Measurements from ENCODE around the gene IQCE. TPM values are rescaled to one million over a fixed set of nuclear protein-coding genes. Genes with fewer than 3 reads are reported as not detected.
"Not testable (repeated sequence)": the region's sequence is repeated elsewhere in the genome, so short reads cannot be mapped to it uniquely, and the experiment has no call there.

IQCE gene
- total RNA-seq, 2 donors from 2014 or later, result 28.5 to 30.5 TPM

DNA sequence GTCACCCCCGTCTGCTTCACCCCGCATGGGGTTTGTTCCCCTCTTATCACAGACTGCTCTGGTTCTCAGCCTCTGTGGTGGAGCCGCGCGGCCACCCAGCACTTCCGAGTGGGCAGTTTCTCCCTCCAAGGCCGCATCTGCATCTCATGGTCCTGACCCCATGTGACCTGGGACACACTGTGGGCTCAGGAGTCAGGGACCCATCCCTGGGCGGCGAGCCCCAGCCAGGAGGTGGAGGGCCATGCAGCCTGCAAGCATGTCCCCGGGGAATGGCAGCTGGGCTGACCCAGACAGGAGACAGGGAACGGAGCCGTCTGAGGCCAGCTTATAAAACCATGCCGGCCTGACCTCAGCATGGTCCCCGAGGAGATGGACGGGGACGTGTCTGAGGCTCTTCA, 47.8 kb downstream of the IQCE start:
- ATAC-seq (no peak), DNase-seq (no peak)
- intact Hi-C loops (cut with DNase I, micrococcal nuclease), result no loop called here

- intact Hi-C loops (cut with DNase I, micrococcal nuclease), result no loop called here
- ATAC-seq (peak; percentile 60), DNase-seq (peak in 1 of 2 donors; percentile 82)
These were observed 48.5 kb downstream of the IQCE start for GRCh38 chr7:2607122-2607922.

- no peak for DNase-seq
- intact Hi-C loops (cut with DNase I, micrococcal nuclease), result no loop called here
- no peak for ATAC-seq
These were observed 49.4 kb downstream of the IQCE start for GRCh38 chr7:2607923-2608904.

- DNase-seq (no peak), ATAC-seq (no peak)
- intact Hi-C loops (cut with DNase I, micrococcal nuclease), result no loop called here
These were observed 50.2 kb downstream of the IQCE start for GRCh38 chr7:2608921-2609411.

DNA sequence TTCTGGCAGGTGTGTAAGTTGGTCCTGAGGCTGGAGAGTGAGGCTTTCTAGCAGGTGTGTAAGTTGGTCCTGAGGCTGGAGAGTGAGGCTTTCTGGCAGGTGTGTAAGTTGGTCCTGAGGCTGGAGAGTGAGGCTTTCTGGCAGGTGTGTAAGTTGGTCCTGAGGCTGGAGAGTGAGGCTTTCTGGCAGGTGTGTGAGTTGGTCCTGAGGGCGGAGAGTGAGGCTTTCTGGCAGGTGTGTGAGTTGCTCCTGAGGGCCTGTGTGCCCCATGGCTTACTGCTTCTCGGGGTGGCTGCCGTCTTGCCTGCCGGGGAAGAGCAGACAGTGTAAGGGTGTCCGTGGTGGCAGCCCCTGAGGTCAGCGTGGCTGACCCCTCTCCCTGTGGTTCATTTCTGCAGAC, 50.9 kb downstream of the IQCE start:
- intact Hi-C loops (cut with DNase I, micrococcal nuclease); ATAC-seq; DNase-seq: not testable (repeated sequence)

DNA sequence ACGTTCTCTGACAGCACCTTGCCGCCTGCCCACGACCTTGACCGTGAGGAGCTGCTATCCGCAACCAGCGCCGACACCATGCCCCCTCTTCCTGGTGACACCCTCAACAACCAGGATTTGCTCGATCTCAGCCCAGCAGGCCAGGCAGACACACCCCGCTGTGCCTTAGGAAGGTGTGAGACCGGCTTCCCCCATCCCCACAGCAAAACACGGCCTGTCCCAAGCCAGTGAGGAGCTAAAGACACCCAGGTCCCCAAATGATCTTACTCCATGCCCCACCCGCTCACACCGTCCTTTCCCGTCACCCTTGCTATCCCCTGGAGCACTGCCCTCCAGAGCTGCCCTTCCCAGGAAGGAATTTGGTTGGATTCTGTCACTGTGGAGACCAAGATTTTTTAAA, 51.7 kb downstream of the IQCE start:
- ATAC-seq (no peak), DNase-seq (no peak)
- intact Hi-C loops (cut with DNase I, micrococcal nuclease), result no loop called here

GRCh38 chr7:2610898-2611297, 52.1 kb downstream of the IQCE start:
- ATAC-seq (peak; percentile 78), DNase-seq (peak in 1 of 2 donors; percentile 54)
- intact Hi-C loops (cut with DNase I, micrococcal nuclease), result no loop called here

DNA sequence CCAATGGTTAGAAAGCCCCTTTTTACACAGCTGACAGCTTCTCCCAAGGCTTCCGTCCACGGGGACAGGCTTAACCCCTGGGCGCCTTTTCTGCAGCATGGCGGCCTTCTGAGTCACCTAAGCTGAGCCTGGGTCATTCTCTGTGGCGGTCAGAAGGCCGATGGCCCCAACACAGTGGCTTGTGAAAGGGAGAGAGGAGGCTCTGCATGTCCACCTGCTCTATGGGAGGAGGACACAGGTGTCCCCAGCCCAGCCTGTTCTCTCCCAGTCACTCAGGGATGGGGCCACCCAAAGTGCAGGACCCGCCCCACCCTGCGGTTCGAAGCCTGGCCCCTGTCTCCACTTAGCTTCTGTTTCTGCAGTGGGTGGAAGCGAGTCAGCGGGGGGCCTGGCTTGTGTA, 52.6 kb downstream of the IQCE start:
- no peak for DNase-seq
- intact Hi-C loops (cut with DNase I, micrococcal nuclease), result no loop called here
- no peak for ATAC-seq

DNA sequence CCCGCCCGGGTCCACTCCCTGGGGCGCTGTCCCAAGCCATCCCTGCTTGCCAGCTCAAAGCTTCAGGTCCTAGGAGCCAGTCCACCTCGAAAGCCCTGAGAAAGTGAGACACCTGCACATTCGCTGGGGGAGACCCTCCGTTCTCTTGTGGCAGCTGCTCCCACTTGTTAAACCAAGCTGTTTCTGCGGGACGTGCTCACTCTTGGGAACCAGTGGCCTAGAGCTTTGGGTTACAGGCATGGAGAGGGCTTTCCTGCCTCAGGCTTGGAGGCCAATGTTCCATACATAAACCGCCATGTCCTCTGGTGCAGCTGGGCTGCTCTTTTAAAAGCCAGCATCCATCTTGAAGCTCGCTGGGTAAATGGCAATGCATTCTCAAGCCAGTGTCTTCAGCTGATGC, 53.1 kb downstream of the IQCE start:
- intact Hi-C loops (cut with DNase I, micrococcal nuclease), result no loop called here
- ATAC-seq (no peak), DNase-seq (no peak)

DNA sequence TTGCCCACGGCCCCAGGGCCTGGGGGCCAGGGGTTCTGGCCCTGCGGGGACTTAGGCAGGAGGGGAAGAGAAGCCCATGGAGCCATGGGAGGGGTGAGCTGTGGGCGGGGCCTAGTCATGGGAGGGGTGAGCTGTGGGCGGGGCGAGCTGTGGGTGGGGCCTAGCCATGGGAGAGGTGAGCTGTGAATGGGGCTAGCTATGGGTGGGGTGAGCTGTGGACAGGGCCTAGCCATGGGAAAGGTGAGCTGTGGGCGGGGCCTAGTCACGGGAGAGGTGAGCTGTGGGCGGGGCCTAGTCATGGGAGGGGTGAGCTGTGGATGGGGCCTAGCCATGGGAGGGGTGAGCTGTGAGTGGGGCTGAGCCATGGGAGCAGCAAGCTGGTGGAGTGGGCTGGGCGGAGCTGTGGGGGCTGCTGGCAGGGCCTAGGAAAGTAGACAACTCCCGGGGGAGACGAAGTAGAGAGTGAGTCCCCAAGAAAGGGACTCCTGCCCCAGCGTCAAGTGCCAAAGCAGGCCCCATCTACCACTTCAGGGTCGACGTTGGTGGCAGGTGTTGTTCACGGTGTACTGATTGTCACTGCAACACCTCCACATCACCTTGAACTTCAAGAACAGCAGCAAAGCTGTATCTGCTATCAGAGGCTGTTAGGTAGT, 53.8 kb downstream of the IQCE start:
- peak; percentile 46 for ATAC-seq
- intact Hi-C loops (cut with DNase I, micrococcal nuclease), result no loop called here
- DNase-seq, result no peak

DNA sequence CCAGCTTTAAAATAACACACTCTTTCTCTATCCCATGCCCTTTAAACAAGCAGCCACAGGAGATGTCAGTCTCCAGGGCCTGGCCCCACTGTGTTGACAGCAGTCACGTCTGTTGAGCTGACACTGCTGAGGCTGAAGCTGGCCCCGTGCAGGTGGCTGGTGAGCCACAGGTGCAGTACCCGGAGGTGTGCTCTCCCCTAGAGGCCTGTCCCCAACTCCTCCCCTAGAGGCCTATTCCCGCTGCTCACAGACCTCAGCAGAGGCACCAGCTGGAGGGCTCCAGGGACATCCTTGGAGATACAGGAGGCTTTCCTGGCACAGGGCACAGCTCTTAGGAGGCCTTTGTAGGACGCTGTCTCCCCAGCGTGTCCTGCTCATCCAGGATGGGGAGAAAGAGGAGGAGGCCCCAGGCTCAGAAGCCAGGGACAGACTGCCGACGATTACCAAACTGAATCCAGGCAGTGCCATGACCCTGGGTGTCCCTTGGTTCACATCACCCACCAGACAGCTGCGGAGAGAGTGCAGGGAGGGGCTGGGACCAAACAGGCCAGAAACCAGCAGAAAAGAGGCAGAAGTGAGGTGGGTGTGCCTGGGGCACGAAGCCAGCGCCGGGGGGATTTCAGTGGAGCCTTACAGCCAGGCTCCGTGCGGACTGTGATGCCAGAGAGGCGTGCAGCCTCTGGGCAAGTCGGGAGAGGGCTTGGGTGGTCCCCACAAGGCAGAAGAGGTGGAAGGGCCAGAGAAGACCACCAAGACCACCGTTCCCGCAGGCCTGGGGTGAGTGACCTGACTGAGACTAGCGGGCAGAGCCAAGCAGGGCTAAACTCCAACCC, 54.5 kb downstream of the IQCE start:
- DNase-seq, result no peak
- intact Hi-C loops (cut with DNase I, micrococcal nuclease), result no loop called here
- ATAC-seq, result no peak

DNA sequence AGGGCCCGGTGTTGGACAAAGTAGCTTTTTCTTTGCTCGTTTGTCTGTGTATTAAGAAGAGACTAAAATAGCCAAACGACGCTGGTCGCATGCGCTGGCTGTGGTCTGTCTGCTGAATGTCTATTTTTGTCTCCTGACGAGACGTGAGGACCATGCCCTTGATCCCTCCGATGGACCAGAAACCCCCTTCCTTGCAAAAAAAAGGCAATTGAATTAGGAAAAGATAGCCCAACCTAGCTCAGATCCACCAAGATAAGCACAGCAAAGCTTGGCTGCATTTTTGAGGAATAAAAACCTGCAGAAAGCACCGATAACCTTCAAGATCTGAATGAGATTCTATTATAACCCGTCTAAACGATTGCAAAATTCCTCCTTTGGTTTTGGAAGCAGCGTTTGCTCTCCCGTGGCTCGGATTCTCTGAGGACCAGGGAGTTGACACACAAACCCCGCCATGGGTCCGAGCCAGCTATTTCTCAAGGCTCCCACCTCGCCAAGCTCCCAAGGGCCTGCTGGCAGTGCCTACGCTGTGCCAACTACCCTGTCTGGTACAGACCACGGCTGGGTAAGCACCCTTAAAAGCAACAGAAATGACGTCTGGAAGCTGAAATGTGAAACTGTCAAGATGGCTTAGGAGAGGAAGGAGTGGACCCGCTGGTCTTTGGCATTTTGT, 55.3 kb downstream of the IQCE start:
- intact Hi-C loops (cut with DNase I, micrococcal nuclease), result no loop called here
- ATAC-seq, result no peak
- no peak for DNase-seq

DNA sequence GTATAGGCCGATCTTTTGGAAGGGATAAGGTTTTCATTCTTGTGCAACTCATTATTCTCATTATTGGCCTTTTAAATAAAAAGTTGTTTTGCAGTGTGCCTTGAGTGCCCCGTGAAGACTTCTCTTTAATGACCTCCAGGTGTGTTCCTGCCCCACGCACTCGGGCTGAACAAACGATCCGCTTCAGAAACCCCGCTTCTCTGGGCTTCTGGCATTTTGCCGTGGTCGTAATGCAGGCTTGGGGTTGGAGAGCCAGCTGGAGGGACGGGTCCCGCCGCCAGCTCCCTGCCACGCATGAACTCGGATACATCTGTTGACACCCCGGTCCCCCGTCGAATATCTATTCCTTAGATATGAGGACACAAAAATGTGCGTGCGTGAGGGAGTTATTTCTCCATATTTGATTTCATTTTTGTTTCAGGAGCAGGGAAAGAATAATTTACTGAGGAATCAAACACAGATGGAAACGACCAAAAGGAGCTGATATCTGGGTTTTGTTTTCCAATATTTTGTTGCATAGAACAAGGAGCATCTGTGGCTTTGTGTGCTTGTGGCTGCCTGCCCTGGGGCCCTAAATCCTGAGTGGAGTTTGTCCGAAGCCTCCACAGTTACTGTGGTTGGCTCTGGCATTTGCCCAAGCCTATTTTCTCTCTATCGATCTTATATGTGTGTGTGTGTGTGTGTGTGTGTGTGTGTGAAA, 56.0 kb downstream of the IQCE start:
- ATAC-seq, result no peak
- intact Hi-C loops (cut with DNase I, micrococcal nuclease), result no loop called here
- DNase-seq, result no peak

GRCh38 chr7:2616387-2617324, 57.9 kb downstream of the IQCE start:
- ATAC-seq (peak; percentile 5), DNase-seq (no peak)

GRCh38 chr7:2617325-2617905, 58.6 kb downstream of the IQCE start:
- ATAC-seq, result peak; percentile 12
- intact Hi-C loops (cut with DNase I, micrococcal nuclease), result no loop called here
- DNase-seq, result no peak

More at GRCh38 chr7:2616387-2617324, 57.9 kb downstream of the IQCE start:
- intact Hi-C loops (cut with DNase I, micrococcal nuclease), result no loop called here

- intact Hi-C loops (cut with DNase I, micrococcal nuclease), result no loop called here
- no peak for DNase-seq
- no peak for ATAC-seq
These were observed 60.3 kb downstream of the IQCE start for GRCh38 chr7:2619116-2619515.

Measured in left colon (tissue), 2 donors.